GM19455 (cell line): Measurements from ENCODE around the gene CRIP2.

Experiments
- ATAC-seq: cut with Tn5 transposase; IDR thresholded peaks from one replicate; pipeline ENCODE4 v1.9.1; 2021; ENCODE audit not compliant: unreplicated experiment

The CRIP2 gene

GRCh38 chr14:105460616-105461015, 14.0 kb upstream of the CRIP2 start:
- no peak for ATAC-seq

GRCh38 chr14:105461903-105462302, 12.7 kb upstream of the CRIP2 start:
- no peak for ATAC-seq

- ATAC-seq = no peak
These were observed 10.1 kb upstream of the CRIP2 start for GRCh38 chr14:105464501-105464900.

GRCh38 chr14:105465209-105466031, 9.2 kb upstream of the CRIP2 start:
- no peak for ATAC-seq

GRCh38 chr14:105466531-105467248, 7.9 kb upstream of the CRIP2 start:
- no peak for ATAC-seq

GRCh38 chr14:105467249-105467941, 7.2 kb upstream of the CRIP2 start:
- no peak for ATAC-seq

GRCh38 chr14:105467942-105468471, 6.6 kb upstream of the CRIP2 start:
- ATAC-seq = no peak

GRCh38 chr14:105468621-105469241, 5.9 kb upstream of the CRIP2 start:
- ATAC-seq = no peak

GRCh38 chr14:105469456-105470349, 4.9 kb upstream of the CRIP2 start:
- ATAC-seq = no peak

- ATAC-seq = no peak
These were observed 4.0 kb upstream of the CRIP2 start for GRCh38 chr14:105470350-105471296.

- ATAC-seq = no peak
These were observed 3.3 kb upstream of the CRIP2 start for GRCh38 chr14:105471297-105471821.

- no peak for ATAC-seq
These were observed 2.7 kb upstream of the CRIP2 start for GRCh38 chr14:105471823-105472485.

- no peak for ATAC-seq
These were observed 2.1 kb upstream of the CRIP2 start for GRCh38 chr14:105472486-105472991.

- no peak for ATAC-seq
These were observed 1.5 kb upstream of the CRIP2 start for GRCh38 chr14:105473033-105473676.

GRCh38 chr14:105473677-105474482, 741 bp upstream of the CRIP2 start:
- no peak for ATAC-seq

GRCh38 chr14:105475269-105476096, 862 bp downstream of the CRIP2 start:
- ATAC-seq = no peak
